Measurements from ENCODE around the gene TSC22D1. TPM values are rescaled to one million over a fixed set of nuclear protein-coding genes. Genes with fewer than 3 reads are reported as not detected.
A peak's percentile ranks its signal among the peaks of the same experiment; 100 is the strongest.

TSC22D1 gene
- total RNA-seq, 4 donors from 2014 or later: 199 to 263 (median 248) TPM

- intact Hi-C loops (cut with DNase I): no loop called here
These were observed 107.3 kb downstream of the TSC22D1 start for GRCh38 chr13:44468874-44469273.

DNA sequence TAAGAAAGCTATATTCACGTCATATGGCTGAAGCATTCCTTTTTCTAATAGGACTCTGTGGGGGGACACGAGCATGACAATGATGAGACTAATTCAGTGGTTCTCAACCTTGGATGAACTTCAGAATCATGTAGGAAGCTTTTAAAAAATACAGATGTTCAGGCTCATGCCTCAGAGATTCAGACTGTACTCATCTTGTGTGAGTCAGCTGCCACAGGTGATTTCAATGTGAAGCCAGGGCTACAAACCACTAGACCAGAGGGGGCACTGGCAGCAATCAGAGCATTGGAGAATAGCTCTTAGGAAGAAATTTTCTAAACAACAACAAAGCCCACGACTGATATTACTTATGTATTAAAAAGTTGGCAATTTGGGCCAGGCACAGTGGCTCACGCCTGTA lies 110.8 kb downstream of the TSC22D1 start:
- WGBS: 68% methylated on average over 4 of the region's 4 CpGs
- H3K27me3 ChIP-seq: no peaks in the 10 kb centered on the region
- intact Hi-C loops (cut with DNase I): no loop called here
- DNase-seq (ENCODE audit: extremely low spot score): no peak
- peak overlapping the region in 2 of 4 donors; percentile 14 to 53 for H3K27ac ChIP-seq (replicated peaks in 1 of 4)
- no peak overlapping the region for H3K4me3 ChIP-seq
- H3K9me3 ChIP-seq: no peaks in the 10 kb centered on the region
- H3K36me3 ChIP-seq: no peaks in the 10 kb centered on the region
- TF ChIP-seq POLR2AphosphoS5 (IDR thresholded peaks at IDR 0.05) (peak in 1 of 2 donors; percentile 42), CTCF (IDR thresholded peaks at IDR 0.05) (no peak)
- H3K4me1 ChIP-seq: peaks cover 5 to 37% (median 28%) of the 10 kb centered on the region in 4 donors

More at GRCh38 chr13:44468874-44469273, 107.3 kb downstream of the TSC22D1 start:
- no peak for DNase-seq (ENCODE audit: extremely low spot score)
- Histone ChIP-seq H3K36me3 (no peaks in the 10 kb centered on the region), H3K27me3 (no peaks in the 10 kb centered on the region), H3K4me3 (no peak overlapping the region), H3K4me1 (peaks cover 5 to 56% (median 47%) of the 10 kb centered on the region in 4 donors), H3K27ac (replicated peaks in 1 of 4) (no peak overlapping the region), H3K9me3 (no peaks in the 10 kb centered on the region)
- no peak for TF ChIP-seq CTCF (IDR thresholded peaks at IDR 0.05)
- TF ChIP-seq POLR2AphosphoS5 (IDR thresholded peaks at IDR 0.05): no peak
- TF ChIP-seq EP300 (IDR thresholded peaks at IDR 0.05): no peak
- no peak for TF ChIP-seq POLR2A (IDR thresholded peaks at IDR 0.05; ENCODE audit: low read depth)
- 98% methylated on average over 3 of the region's 3 CpGs for WGBS

- 61% methylated on average over 1 of the region's 1 CpG for WGBS
- intact Hi-C loops (cut with DNase I): no loop called here
- peak overlapping the region in 3 of 4 donors; percentile 10 to 53 (median 14) for H3K27ac ChIP-seq (replicated peaks in 1 of 4)
- H3K27me3 ChIP-seq: no peaks in the 10 kb centered on the region
- H3K36me3 ChIP-seq: no peaks in the 10 kb centered on the region
- no peak overlapping the region for H3K4me3 ChIP-seq
- H3K9me3 ChIP-seq: no peaks in the 10 kb centered on the region
- no peak for TF ChIP-seq CTCF (IDR thresholded peaks at IDR 0.05)
- no peak for TF ChIP-seq POLR2AphosphoS5 (IDR thresholded peaks at IDR 0.05)
- no peak for TF ChIP-seq EP300 (IDR thresholded peaks at IDR 0.05)
- TF ChIP-seq POLR2A (IDR thresholded peaks at IDR 0.05; ENCODE audit: low read depth): no peak
- no peak for DNase-seq (ENCODE audit: extremely low spot score)
- H3K4me1 ChIP-seq: peaks cover 5 to 39% (median 27%) of the 10 kb centered on the region in 4 donors
These were observed 111.7 kb downstream of the TSC22D1 start for GRCh38 chr13:44464471-44464870.

GRCh38 chr13:44463759-44464158 lies 112.4 kb downstream of the TSC22D1 start:
- intact Hi-C loops (cut with DNase I): no loop called here
- Histone ChIP-seq H3K9me3 (no peaks in the 10 kb centered on the region), H3K27me3 (no peaks in the 10 kb centered on the region), H3K27ac (replicated peaks in 1 of 4) (peak overlapping the region in 1 of 4 donors; percentile 53), H3K4me3 (no peak overlapping the region), H3K4me1 (peaks cover 5 to 40% (median 28%) of the 10 kb centered on the region in 4 donors), H3K36me3 (no peaks in the 10 kb centered on the region)
- no peak for TF ChIP-seq POLR2AphosphoS5 (IDR thresholded peaks at IDR 0.05)
- TF ChIP-seq CTCF (IDR thresholded peaks at IDR 0.05): no peak
- no peak for TF ChIP-seq EP300 (IDR thresholded peaks at IDR 0.05)
- TF ChIP-seq POLR2A (IDR thresholded peaks at IDR 0.05; ENCODE audit: low read depth): no peak
- 42% methylated on average over 1 of the region's 1 CpG for whole genome bisulfite sequencing
- DNase-seq (ENCODE audit: extremely low spot score): no peak

GRCh38 chr13:44459674-44460073 lies 116.5 kb downstream of the TSC22D1 start:
- 84% methylated on average over 4 of the region's 9 CpGs for WGBS

More at GRCh38 chr13:44459674-44460073, 116.5 kb downstream of the TSC22D1 start:
- peaks cover 7 to 44% (median 32%) of the 10 kb centered on the region in 4 donors for H3K4me1 ChIP-seq
- intact Hi-C loops (cut with DNase I): no loop called here
- no peaks in the 10 kb centered on the region for H3K36me3 ChIP-seq
- H3K27me3 ChIP-seq: no peaks in the 10 kb centered on the region
- no peaks in the 10 kb centered on the region for H3K9me3 ChIP-seq
- TF ChIP-seq CTCF (IDR thresholded peaks at IDR 0.05): no peak
- no peak for TF ChIP-seq POLR2A (IDR thresholded peaks at IDR 0.05; ENCODE audit: low read depth)
- no peak for TF ChIP-seq POLR2AphosphoS5 (IDR thresholded peaks at IDR 0.05)
- TF ChIP-seq EP300 (IDR thresholded peaks at IDR 0.05): no peak
- H3K27ac ChIP-seq (replicated peaks in 1 of 4): no peak overlapping the region
- no peak overlapping the region for H3K4me3 ChIP-seq
- no peak for DNase-seq (ENCODE audit: extremely low spot score)
